ENCODE results near the gene ERBB3.
A peak's percentile ranks its signal among the peaks of the same experiment; 100 is the strongest.
"Not testable (repeated sequence)": the region's sequence is repeated elsewhere in the genome, so short reads cannot be mapped to it uniquely, and the experiment has no call there.

ERBB3 gene
- total RNA-seq: 0.21 to 8.4 (median 0.39) reads per million in 3 experiments

- DNase-seq: peak; percentile 47
Measured at GRCh38 chr12:56079723-56080555, at the start of gene ERBB3. Gene ERBB3, plus strand, starts transcription at chr12:56080165. Its CDS starts 136 bp downstream, at chr12:56080301.

DNA sequence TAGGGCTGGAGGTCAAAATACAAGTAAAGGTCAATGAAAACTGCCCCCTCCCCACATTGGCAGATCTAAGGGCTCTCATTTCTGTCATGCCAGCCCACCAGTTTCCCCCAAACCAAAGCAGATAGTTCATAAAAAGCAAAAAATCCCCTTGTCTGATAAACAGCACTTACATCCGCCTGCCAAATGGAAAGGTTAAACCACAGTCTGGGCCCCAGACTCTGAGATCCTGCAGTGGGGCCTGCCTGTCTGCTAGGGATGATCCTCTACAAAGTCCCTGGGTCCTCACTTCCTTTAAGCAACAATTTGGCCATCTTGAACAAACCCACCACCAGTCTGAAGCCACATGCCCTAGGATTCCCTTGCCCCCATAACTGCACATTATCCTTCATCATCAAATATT lies 48.0 kb upstream of the ERBB3 start:
- DNase-seq: no peak

DNA sequence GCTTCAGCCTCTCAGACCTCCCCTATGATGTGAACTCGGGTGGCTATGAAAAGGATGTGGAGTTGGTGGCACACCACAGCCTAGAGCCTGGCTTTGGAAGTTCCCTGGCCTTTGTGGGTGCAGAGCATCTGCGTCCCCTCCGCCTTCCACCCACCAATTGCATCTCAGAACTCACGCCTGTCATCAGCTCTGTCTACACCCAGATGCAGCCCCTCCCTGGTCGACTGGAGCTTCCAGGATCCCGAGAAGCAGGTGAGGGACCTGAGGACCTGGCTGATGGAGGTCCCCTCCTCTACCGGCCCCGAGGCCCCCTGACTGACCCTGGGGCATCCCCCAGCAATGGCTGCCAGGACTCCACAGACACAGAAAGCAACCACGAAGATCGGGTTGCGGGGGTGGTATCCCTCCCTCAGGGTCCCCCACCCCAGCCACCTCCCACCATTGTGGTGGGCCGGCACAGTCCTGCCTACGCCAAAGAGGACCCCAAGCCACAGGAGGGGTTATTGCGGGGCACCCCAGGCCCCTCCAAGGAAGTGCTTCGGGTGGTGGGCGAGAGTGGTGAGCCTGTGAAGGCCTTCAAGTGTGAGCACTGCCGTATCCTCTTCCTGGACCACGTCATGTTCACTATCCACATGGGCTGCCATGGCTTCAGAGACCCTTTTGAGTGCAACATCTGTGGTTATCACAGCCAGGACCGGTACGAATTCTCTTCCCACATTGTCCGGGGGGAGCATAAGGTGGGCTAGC lies 45.2 kb upstream of the ERBB3 start:
- no peak for DNase-seq

DNA sequence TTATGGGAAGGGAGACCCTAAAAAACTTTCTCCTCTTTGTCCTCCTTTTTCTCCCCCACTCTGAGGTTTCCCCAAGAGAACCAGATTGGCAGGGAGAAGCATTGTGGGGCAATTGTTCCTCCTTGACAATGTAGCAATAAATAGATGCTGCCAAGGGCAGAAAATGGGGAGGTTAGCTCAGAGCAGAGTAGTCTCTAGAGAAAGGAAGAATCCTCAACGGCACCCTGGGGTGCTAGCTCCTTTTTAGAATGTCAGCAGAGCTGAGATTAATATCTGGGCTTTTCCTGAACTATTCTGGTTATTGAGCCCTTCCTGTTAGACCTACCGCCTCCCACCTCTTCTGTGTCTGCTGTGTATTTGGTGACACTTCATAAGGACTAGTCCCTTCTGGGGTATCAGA lies 42.8 kb upstream of the ERBB3 start:
- DNase-seq: no peak

DNA sequence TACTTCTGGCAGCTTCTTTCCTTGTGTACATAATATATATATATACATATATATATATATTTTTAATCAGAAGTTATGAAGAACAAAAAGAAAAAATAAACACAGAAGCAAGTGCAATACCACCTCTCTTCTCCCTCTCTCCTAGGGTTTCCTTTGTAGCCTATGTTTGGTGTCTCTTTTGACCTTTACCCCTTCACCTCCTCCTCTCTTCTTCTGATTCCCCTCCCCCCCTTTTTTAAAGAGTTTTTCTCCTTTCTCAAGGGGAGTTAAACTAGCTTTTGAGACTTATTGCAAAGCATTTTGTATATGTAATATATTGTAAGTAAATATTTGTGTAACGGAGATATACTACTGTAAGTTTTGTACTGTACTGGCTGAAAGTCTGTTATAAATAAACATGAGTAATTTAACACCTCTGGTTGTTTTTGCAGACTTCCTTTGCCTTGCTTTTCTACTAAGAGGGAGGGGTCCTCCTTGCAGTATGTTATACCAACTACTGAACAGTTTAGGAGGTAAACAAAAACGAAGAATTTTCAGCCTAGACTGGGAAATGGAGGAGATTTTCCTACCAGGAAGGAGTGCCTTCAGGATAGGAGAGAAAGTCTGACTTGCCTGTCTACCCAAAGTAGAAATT lies 41.8 kb upstream of the ERBB3 start:
- no peak for DNase-seq

GRCh38 chr12:56040151-56040550 lies 39.8 kb upstream of the ERBB3 start:
- DNase-seq: no peak

- DNase-seq: no peak
Measured at GRCh38 chr12:56040963-56041551, 38.9 kb upstream of the ERBB3 start.

DNA sequence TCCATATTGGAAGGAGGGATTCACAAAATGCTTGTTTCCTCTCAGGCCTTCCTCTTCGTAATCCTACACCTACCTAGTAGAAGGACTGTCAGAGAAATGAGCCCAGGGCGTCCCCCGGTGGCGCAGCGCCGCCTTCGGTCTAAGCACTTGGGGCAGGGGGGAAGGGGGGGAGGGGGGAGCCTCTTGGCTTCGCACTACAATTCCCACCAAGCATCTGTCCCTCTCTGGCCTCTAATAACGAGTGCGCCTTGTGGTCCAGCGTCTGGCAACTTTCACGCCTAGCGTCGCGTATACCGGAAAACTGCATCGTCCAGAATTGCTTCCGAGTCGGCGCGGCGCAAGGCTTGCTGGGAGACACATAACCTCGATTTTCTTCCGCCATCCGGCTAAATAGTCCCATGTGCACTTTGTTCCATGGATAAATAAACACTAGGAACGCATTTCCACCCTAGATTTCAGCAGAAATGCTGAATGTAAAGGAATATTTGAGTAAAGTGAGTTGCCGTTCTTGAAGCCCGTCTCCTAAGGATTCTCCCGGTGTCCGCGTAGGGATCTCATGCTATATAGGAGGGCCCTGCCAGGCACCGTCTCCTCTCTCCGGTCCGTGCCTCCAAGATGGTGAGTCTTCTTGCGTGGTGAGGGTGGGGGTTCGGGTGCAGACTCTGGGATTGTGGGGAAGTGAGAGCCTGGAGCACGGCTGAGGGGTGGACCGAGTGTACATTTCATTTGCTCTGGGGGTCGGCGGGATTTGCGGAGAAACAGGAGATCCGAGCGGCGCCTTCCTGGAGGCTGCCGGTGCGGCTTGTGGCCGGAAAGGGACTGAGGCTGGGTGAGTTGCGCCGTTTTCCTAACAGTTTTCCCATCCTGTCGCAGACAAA lies 38.2 kb upstream of the ERBB3 start, which contains the start of gene RPS26:
TSS of gene RPS26 (plus strand) at position 367 of the 878 bp plus-strand sequence. CDS start at position 616, 249 bp downstream.
- peak; percentile 96 for DNase-seq

DNA sequence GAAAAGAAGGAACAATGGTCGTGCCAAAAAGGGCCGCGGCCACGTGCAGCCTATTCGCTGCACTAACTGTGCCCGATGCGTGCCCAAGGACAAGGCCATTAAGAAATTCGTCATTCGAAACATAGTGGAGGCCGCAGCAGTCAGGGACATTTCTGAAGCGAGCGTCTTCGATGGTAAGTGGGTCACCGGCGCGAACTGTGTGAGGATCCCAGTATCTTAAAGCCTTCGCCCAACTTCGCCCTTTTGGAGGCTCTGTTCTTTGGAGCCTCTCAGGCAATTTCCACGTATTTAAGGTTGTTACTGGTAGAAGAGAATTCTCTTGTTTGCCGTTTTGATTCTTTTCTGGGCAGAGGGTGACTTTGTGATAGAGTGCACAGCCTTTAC lies 37.5 kb upstream of the ERBB3 start:
- DNase-seq: not testable (repeated sequence)

DNA sequence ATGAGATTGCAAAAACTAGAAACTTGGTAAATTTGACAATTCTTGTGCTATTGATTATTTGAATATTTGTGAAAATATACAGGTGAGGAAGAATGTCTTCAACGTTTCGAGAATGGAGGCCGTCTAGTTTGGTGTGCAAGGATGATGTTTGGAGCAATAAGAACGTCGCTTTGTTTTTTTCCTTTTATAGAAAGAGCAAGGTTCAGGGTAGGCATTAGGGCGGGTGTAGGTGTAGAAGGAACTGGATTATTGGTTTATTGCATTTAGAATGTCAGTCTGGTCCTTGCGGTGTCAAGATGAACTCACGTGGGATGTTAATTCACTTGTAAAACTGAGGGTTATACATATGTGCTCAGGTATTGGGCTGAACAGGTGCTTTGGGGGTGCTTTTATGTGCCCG lies 37.1 kb upstream of the ERBB3 start:
- DNase-seq: no peak

- DNase-seq: no peak
Measured at GRCh38 chr12:56046027-56046780, 33.8 kb upstream of the ERBB3 start.

DNA sequence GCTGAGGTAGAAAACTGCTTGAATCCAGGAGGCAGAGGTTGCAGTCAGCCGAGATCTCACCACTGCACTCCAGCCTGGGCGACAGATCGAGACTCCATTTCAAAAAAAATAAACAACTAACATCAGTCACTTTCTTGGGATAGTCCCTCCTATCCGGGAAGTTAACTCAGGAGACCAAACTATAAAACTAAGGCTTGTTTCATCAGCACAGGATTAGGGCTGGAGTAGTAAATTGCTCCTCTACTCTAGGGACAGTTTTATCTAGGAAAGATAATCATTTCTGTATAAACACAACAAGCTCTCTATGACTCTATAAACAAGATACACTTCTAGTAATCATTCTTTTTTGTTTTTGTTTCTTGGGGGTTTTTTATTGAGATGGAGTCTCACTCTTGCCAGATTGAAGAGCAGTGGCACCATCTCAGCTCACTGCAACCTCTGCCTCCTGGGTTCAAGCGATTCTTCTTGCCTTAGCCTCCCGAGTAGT lies 26.5 kb upstream of the ERBB3 start:
- DNase-seq: no peak

DNA sequence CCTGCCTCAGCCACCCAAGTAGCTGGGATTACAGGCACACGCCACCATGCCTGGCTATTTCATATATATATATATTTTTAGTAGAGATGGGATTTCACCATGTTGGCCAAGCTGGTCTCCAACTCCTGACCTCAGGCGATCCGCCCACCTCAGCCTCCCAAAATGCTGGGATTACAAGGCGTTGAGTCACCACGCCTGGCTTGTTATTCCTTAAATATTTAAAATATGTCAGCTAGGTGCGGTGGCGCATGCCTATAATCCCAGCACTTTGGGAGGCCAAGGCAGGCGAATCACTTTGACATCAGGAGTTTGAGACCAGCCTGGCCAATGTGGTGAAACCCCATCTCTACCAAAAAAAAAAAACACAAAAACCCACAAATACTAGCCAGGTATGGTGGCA lies 20.0 kb upstream of the ERBB3 start:
- DNase-seq: not testable (repeated sequence)

- DNase-seq: no peak
Measured at GRCh38 chr12:56061982-56062381, 18.0 kb upstream of the ERBB3 start.

DNA sequence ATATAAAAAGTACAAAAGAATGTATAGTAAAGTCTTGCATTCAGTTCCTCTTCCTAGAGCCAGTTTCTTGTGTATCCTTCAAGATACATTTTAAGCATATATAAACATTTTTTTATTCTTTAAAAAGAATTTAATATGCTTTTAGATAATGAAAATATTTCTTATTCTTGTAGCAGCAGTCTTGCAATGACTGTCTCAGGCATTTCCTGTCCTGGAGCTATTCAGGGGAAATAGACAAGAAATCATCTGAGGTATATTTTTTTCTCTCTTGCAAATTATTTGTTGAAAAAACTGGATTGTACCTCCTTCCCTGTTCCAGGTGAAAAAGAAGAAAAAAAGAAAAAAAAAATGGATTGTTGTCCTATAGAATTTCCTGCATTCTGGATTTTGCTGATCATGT lies 17.0 kb upstream of the ERBB3 start:
- no peak for DNase-seq

GRCh38 chr12:56071648-56072047 lies 8.3 kb upstream of the ERBB3 start:
- no peak for DNase-seq

DNA sequence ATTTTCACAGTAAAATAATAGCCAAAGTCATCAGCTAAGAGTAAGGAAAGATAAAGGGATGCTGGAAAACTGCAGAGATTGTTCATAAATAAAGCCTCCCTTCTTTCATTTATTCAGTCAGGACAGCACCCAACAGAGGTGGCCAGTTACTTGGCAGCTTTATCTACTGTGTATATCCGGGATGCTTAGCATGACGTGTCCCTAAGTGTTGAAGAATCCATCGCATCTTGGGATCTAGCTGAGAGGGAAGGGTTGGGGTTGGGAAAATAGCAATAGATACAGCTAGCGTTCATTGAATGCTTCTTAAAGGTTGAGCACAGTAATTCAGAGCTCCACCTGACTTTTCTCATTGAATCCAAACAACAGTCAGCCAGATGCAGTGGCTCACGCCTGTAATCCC lies 5.6 kb upstream of the ERBB3 start:
- DNase-seq: no peak

DNA sequence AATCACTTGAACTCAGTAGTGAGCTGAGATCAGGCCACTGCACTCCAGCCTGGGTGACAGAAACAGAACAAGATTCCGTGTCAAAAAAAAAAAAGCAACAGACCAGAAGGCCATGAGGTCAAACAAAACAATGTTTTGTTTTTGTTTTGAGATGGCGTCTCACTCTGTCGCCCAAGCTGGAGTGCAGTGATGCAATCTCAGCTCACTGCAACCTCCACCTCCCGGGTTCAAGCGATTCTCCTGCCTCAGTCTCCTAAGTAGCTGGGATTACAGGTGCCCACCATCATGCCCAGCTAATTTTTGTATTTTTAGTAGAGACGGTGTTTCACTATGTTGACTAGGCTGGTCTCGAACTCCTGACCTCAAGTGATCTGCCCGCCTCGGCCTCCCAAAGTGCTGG lies 2.0 kb upstream of the ERBB3 start:
- DNase-seq: not testable (repeated sequence)

GRCh38 chr12:56078427-56078826 lies 1.5 kb upstream of the ERBB3 start:
- DNase-seq: no peak

DNA sequence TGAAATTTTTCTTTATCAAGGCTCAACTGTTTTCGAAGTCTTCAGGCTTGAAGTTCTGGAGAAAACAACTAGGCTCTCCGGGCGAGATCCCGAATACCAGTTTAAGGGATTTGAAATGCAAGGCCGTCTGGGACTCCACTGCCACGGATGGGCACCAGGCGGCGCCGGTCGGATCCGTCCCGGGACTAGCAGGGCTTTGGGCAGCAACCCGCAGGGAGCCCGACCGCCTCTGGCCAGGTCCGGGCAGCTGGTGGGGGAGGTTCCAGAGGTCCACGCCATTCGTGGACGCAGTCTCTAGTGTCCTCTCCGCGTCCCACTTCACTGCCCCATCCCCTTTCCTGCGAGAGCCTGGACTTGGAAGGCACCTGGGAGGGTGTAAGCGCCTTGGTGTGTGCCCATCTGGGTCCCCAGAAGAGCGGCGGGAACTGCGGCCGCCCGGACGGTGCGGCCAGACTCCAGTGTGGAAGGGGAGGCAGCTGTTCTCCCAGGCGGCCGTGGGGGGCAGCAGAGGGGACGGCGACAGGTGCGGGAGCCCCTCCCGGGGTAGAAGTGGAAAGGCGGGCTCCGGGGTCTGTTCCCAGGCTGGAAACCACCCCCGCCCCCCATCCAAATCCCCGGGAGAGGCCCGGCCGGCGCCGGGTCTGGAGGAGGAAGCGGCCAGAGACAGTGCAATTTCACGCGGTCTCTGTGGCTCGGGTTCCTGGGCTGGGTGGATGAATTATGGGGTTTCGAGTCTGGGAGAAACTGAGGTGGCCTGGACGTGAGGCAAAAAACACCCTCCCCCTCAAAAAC lies 838 bp upstream of the ERBB3 start:
- DNase-seq: peak; percentile 29

Data from central memory CD4-positive, alpha-beta T cell (primary cell).